Adrenal gland (tissue), 5 donors: ENCODE results near the gene CTSZ.

Experiments
- POLR2A ChIP-seq, 2 donors: fragments of 450-650 bp; IDR thresholded peaks; one replicate each; pipeline ENCODE4 v1.6.1; 2017; ENCODE audit warnings: antibody characterized with exemption in 2 of 2, mild to moderate bottlenecking in 2 of 2, moderate library complexity in 1 of 2
- TF ChIP-seq, protein P1 (sequence below), 6 experiments: fragments of 450-650 bp in 4 of 6; fragments of 200-600 bp in 2 of 6; sonication (generic) in 1 of 6; IDR thresholded peaks; 1 replicate in 5 of 6; 2 replicates in 1 of 6; pipeline versions ENCODE4 v1.5.1 to v1.8.0; 2016 to 2021; ENCODE audit warnings: antibody characterized with exemption in 6 of 6, mild to moderate bottlenecking in 2 of 6, moderate library complexity in 1 of 6
- donor health status: DM: no; HTN: no; CAD: no.

DNA sequence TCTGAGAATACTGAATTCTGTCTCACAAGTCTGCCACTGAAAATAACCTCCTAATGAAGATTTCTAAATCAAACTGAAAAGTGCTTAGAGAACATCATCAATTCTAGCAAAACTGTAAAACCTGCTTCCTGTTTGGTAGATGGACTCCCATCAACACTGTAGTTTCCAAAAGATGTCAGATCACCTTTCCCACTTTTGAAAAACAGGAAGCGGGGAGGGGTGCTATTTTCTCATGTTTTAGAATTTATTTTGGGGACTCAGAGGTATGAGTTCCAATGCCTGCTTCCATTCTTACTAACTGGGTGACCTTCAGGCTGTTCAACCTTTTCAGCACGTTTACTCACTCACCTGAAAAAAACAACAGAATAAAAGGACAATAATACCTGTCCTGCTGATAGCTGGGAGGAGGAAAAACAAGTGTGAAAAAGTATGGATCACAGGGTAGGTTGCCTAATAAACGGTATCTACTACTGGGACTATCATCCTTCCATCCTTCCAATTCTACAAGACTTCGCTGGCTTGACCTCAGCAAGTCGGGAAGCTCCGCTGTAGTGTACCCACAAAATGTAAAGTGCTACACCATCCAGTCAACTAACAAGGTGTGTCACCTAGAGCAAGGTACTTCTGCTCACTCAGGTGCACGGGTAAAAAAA is 24.0 kb upstream of the CTSZ start:
- no peak for TF ChIP-seq POLR2A (IDR thresholded peaks at IDR 0.05)
- TF ChIP-seq, protein P1, sequence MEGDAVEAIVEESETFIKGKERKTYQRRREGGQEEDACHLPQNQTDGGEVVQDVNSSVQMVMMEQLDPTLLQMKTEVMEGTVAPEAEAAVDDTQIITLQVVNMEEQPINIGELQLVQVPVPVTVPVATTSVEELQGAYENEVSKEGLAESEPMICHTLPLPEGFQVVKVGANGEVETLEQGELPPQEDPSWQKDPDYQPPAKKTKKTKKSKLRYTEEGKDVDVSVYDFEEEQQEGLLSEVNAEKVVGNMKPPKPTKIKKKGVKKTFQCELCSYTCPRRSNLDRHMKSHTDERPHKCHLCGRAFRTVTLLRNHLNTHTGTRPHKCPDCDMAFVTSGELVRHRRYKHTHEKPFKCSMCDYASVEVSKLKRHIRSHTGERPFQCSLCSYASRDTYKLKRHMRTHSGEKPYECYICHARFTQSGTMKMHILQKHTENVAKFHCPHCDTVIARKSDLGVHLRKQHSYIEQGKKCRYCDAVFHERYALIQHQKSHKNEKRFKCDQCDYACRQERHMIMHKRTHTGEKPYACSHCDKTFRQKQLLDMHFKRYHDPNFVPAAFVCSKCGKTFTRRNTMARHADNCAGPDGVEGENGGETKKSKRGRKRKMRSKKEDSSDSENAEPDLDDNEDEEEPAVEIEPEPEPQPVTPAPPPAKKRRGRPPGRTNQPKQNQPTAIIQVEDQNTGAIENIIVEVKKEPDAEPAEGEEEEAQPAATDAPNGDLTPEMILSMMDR (IDR thresholded peaks at IDR 0.05) = no peak
